GOT3 (cell line): Measurements from ENCODE around the gene CADM2.
"Not testable (repeated sequence)": the region's sequence is repeated elsewhere in the genome, so short reads cannot be mapped to it uniquely, and the experiment has no call there.

Source experiments
- DNase-seq: peaks from one replicate; lab custom pipeline; 2025; ENCODE audit warnings: mixed read lengths; lab: John Stamatoyannopoulos, UW

The CADM2 gene

DNA sequence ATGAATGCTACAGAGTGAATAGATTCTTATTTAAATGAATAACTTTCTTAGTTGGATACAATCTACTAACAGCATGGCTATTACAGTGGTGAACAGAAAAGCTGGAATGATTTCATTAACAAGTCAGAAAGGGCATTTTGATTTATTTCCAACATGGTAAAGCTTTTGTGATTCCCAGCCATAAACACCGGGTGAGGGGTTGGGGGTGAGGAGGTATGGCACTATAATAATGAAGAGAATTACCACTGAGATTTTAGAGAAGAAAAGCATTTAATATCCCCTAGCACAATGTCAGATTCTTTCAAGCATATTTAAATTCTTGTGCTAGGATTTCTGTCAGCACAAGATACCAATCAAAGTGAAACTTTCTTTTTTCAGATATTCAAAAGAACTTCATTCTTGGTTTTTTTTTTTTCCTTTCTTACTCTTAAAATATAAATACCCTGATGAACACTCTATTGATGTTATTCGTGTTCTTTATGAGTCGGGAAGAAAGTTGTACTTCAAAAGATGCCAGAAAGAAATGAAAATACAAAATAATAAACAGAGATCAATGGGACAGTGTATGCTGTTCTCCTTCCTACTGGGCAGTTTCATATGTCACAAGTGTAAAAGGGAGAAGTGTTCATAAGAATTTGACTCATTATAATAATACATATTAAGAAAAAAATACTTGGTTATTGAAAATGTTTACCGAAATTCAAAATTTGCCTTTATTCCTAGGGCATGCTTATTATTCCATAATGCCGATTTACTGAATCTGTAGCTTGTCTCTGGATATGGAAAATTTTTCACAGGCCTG, 522.8 kb downstream of the CADM2 start:
- DNase-seq: no peak

DNA sequence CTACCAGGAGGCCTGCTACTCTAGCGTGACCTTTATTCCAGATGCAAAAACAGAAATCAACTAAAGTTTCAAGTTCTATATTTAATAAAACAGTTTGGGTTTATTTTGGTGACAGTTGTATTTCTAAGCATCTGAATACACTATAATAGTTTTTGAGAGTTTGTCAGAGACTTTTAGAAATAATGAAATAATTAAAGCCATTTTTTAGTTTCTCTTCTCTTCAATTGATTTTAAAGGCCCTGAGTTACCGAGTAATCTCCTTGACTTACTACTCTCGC, 523.4 kb downstream of the CADM2 start:
- no peak for DNase-seq

DNA sequence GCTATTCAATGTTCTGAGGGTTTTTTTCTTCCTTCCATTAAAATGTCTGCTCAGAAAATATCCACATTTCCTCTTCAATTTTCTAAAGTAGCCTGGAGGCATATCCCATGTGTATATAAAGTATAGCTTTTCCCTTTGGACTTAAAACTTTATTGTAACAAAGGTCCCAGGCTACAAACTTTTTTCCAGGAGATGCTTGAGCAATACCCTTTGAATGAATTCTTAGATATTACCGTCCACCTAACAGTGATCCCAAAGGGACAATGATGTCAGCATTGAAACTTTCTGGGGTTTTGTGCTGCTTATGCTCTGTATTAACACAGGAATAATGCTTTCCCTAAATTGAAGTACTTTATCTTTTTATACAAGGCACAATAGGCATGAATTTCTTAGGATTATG, 525.2 kb downstream of the CADM2 start:
- DNase-seq: no peak

DNA sequence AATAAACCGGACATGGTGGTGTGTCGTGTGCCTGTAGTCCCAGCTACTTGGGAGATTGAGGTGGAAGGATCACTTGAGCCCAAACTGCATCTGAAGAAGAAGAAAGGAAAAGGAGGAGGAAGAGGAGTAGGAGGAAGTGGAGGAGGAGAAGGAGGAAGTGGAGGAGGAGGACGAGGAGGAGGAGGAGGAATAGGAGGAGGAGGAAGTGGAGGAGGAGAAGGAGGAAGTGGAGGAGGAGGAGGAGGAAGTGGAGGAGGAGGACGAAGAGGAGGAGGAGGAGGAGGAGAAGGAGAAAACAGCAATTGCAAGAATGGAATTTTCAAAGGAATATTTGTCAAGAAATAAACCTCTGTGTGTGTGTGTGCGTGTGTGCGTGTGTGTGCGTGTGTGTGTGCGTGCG, 528.6 kb downstream of the CADM2 start:
- DNase-seq: no peak

DNA sequence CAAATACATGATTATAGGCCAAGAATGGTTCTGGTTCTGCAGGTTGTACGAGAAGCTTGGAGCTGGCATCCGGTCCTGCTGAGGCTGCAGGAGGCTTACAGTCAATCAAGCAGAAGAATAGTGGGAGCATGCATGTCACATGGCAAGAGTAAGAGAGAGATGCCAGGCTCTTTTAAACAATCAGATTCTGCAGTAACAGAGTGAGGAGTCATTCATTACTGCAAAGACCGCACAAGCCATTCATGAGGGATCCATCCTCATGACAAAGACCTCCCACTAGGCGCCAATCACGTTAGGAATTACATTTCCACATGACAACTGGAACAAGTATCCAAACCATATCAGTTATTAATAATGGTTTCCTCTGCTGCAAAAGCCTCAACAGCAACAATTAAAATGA, 536.8 kb downstream of the CADM2 start:
- DNase-seq: no peak

DNA sequence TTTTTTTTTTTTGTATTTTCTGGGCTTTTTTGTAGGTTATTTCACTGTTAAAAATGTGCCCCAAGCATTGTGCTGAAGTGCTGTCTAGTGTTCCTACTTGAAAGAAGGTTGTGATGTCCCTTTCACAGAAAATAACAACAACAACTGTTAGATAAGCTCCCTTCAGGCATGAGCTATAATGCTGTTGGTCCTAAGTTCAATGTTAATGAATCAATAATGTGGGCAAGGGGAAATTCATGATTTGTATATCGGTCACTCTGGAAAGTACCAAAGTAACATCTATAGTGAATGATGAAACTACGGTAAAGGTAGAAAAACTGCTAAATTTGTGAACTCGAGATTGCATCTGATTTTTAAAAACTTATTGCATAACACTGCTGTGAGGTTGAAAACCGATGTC, 539.4 kb downstream of the CADM2 start:
- DNase-seq: no peak

DNA sequence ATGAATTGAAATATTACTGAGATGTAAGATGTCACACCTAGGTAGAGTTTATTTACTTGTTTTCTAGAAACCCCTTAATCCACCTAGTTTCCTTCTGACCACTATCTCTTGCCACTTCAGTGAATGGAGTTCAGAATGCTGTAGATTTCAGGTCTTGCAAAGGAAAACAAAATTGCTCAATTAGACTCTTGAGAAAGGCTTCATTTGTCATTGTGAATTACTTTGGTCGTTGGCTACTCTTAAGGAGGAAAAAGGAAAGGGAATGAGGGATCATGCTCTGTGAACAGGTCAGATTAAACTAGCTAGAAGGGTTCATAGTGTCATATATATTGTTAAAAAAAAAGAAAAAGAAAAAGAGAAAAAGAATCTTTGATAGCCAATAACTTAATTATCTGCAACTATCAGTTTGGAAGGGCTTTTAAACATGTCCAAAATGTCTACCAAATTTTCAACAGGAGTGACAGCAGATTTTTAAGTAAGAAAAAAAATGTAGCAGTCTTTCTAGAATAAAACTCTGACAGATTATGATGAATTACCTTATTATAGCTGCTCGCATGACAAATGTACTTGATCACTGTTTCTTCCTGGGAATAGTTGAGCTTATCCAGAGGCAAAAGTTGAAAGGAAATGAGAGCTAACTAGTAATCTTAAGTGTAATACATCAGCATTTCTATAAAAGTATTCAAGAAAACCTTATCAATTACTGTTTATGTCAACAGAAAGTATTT, 543.5 kb downstream of the CADM2 start:
- DNase-seq: no peak

DNA sequence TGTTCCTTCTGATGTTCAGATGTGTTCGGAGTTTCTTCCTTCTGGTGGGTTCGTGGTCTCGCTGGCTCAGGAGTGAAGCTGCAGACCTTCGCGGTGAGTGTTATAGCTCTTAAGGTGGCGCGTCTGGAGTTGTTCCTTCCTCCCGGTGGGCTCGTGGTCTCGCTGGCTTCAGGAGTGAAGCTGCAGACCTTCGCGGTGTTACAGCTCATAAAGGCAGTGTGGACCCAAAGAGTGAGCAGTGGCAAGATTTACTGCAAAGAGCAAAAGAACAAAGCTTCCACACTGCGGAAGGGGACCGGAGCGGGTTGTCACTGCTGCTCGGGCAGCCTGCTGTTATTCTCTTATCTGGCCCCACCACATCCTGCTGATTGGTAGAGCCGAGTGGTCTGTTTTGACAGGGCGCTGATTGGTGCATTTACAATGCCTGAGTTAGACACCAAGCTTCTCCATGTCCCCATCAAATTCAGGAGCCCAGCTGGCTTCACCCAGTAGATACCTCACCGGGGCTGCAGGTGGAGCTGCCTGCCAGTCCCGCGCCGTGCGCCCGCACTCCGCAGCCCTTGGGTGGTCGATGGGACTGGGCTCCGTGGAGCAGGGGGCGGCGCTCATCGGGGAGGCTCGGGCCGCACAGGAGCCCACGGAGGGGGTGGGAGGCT, 545.5 kb downstream of the CADM2 start:
- DNase-seq: not testable (repeated sequence)

DNA sequence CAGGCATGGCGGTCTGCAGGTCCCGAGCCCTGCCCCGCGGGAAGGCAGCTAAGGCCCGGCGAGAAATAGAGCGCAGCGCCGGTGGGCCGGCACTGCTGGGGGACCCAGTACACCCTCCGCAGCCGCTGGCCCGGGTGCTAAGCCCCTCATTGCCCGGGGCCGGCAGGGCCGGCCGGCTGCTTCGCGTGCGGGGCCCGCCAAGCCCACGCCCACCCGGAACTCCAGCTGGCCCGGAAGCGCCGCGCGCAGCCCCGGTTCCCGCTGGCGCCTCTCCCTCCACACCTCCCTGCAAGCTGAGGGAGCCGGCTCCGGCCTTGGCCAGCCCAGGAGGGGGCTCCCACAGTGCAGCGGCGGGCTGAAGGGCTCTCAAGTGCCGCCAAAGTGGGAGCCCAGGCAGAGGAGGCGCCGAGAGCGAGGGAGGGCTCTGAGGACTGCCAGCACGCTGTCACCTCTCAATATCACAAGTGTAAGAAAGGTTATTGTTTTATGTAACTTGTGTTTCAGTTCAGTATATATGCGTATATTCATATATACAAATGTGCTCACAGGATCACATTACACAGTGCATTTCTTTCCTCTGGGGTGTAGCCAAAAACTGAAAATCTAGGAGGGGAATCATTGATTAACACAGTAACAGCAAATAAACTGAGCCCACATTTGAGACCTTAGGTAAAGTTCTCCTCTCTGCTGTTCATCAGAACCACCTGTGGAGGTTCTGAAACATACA, 546.2 kb downstream of the CADM2 start:
- DNase-seq: not testable (repeated sequence)

DNA sequence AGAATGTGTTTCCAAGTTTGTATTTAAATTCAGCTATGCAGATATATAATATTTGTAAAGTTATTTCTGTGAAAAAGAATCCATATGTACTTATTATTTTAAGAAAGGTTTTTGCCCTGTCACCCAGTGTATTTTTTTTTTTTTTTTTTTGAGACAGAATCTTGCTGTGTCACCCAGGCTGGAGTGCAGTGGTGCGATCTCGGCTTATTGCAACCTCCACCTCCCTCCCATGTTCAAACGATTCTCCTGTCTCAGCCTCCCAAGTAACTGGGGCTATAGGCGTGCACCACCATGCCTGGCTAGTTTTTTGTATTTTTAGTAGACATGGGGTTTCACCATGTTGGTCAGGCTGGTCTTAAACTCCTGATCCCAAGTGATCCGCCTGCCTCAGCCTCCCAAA, 548.3 kb downstream of the CADM2 start:
- DNase-seq: not testable (repeated sequence)

DNA sequence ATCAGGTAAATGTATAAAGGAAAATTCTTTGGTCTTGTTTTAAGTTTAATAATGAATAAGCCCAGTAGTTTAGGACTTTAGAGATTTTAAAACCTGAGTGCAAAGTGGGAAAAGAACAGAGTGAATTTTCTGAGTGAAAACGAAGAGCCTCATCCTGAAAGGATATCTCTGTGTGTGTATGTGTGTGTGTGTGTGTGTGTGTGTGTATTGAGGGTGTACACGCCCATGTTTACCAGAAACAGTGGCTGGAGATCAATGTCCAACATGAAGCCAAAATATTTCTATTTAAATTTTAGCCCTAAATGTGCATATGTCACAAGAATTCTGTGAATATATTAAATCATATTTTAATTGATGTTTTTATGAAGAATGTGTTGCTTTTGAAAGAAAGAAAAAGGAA, 549.9 kb downstream of the CADM2 start:
- DNase-seq: no peak

DNA sequence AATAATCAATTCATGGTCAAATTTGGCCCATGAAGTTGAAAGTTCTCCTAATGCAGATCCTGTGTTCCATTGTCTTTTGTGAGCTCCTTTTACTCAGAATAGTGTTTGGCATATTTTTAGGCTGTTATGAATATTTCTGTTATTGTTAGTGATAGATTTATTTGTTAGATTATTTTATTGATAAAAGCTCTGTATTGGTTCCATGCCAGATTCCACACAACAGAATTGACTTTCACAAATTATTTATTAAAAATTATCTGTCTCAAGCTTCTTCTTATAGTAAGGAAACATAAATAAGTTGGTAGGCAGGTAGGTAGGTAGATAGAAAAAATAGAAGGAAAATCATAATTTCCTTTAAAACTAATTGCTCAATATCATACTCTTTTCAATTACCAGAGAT, 557.4 kb downstream of the CADM2 start:
- DNase-seq: no peak

DNA sequence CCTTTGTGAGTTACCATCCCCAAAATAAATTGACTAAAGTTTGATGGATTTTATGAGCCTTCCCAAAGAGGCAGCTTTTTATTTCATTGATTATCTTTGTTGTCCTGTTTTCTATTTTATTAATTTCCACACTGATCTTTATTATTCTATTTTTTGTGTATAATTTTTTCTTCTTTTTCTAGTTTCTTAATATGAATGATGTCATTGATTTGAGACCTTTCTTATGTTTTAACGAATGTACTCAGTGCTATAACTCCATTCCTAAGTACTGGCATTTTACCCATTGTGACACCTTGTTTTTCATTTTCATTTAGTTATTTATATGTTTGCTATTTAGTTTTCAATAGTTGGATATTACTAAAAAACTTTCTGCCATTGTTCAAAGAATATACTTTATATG, 565.3 kb downstream of the CADM2 start:
- no peak for DNase-seq

DNA sequence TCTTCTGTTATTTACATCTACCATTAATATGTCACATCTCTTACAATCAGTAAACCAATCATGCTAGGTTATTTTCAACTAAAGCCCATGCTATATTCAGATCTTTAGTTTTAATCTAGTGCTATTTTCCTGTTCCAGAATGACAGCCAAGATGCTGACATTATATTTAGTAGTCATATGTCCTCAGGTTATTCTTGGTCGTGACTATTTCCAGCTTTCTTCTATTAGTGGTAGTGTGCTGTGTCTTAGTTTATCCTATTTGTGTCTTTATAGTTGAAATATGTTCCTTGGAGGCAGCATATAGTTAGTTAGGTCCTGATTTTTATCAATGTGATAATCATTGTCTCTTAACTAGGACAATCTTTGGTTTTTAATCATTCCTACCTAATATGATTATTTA, 566.5 kb downstream of the CADM2 start:
- DNase-seq: no peak

DNA sequence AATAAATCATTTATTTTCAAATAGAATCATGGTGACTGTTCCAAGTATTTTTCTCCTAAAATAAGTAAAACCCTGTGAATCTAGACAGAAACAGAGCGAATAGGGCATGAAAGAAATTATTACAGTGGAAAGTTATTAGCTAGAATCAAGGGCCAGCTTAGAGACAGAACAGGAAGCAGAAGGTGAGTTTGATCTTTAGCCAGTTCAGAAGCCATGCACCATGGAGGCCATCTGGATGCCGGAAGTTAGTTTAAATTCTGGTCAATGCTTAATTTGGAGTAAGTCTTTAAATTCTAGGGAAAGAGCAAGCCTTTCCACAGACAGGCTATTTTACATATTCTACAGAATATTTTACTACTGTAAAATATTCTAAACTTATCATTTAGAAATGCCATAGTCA, 574.8 kb downstream of the CADM2 start:
- DNase-seq: no peak

DNA sequence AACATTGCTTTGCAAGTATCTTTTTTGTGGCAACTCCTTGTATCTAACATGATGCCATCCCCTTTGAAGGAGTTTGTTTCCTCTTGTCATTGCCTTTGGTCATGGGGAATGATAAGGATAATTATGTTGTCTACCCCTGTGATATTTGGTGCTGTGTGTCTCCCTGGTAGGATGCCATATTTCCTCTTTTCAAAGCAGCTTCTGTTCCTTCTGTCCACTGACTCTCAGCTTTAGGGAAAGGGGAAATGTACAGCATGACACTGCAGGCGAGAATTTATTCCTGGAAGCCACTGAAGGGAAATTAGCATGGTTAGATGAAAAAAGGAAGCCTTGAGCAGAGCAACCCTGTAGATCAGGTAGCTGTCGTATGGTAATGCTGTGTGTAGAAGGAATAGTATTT, 576.7 kb downstream of the CADM2 start:
- no peak for DNase-seq

DNA sequence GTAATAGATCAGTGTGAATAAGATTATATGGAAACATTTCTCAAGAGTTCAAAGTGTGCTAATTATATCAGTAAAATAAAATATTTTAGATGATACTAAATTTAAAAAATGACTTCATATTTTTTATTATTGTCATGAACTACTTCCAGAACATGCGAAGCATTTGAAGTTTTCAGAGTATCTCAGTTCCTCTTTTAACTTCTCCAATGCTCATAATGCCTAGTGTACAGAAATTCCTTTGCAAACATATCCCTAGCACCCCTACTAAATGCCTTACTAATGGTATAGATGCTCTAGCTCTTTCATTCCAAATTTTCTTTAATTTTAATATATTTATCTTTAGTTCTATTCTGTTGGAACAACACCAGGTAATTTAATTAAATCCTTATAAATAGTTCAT, 580.4 kb downstream of the CADM2 start:
- no peak for DNase-seq

DNA sequence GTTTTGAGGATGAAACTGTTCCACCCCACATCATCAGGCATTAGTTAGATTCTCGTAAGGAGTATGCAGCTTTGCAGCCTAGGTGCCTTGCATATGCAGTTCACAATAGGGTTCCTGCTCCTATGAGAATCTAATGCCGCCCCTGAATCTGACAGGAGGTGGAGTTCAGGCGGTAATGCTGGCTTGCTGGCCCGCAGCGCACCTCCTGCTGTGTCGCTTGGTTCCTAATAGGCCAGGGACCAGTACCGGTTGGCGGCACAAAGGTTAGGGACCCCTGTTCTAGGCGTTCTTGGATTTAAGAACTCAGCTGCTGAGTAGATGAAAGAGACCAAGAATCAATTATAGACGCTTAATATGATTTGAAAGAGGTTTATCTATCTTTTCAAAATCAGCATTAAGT, 595.4 kb downstream of the CADM2 start:
- DNase-seq: no peak

DNA sequence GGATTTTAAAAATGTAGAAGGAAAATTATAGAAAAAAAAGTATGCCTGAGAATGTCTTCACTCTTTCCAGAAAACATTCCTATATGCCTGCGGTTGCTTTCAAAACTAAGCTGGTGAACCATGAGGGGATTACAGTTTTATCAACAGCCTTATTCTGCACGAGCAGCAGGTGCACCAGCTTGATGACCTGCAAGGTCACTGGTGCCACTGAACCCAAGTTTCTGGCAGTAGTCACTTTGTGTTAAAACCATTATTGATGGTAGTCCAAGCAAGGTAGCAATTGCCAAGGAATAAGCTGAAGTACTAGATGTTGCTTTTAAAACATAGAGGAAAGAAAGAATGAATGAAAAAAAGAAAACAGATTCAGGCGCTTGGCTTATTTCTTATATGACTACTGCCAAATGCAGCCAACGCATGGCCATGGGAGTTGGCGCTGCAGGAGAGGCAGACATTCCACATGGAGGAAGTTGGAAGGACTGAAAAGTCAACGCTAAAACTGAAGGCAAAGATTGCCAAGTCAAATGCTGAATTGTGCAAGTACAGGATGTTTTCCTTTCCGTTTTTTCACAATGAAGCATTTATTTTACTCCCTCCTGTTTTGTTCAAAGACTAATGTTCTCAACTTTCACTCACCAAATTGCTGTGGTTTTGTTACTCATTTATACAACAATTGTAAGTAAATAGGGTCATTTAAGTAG, 601.4 kb downstream of the CADM2 start:
- DNase-seq: no peak

DNA sequence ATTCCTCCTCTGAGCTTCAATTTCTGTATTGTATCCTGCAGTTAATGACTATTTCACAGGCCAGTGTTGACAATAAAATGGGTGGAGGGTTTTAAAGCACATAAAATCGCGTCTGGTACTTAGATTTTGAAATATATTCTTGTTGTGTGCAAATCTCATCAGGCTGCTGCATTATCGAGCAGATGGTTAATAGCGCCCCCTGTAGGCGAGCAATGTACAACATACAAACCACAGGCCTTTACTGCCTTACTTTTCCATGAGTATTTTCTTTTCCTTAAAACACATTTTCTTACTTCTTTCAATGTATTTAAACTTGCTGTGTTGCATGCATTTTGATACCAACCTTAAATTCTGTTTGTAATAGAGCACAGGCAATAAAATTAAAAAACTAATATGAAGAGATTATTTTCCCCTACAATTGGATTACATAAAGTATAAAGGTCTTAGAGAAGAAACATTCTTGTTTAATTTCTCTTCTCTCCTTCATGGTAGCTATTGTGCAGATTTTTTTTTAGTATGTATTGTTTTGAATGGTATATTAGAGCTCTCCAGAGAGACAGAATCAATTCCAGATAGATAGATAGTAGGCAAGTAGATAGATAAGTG, 608.4 kb downstream of the CADM2 start:
- DNase-seq: no peak

DNA sequence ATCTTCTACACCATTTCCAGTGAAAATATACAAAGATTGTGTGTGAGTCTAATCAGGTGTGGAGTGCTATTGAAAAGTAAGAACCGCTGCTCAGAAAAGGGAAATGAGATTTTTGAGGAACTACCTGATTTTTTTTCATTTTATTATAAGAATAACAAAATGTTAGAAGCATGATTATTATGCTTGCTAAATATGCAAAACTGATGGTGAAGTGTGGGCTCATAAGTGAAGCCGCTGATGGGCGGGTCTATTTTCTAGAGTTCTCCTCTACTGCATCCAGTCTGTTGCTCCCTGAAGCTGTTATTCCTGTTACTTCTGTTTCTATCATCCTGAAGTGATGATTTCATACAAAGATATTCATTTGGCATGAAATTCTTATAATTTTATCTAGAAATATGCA, 612.0 kb downstream of the CADM2 start:
- DNase-seq: no peak

DNA sequence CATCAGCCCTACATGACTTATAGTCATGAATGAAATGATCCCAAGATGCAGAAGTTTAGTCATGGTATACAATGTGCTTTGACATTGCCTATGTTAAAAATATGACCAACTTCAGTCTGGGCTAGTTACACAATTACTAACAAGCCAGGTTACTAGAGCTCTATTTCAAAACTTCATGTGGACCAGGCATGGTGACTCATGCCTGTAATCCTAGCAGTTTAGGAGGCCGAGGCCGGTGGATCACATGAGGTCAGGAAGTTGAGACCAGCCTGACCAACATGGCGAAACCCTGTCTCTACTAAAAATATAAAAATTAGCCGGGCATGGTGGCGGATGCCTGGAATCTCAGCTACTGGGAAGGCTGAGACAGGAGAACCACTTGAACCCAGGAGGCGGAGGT, 613.0 kb downstream of the CADM2 start:
- DNase-seq: no peak
